Mucosa of descending colon (tissue), 3 donors: ENCODE measurements around the gene TP53I3. TPM values are rescaled to one million over a fixed set of nuclear protein-coding genes. Genes with fewer than 3 reads are reported as not detected.
"Not testable (repeated sequence)": the region's sequence is repeated elsewhere in the genome, so short reads cannot be mapped to it uniquely, and the experiment has no call there.

ENCODE experiments used
- ATAC-seq: fragments of 200-7000 bp; cut with Tn5 transposase; one replicate; pipeline ENCODE4 v1.9.1; 2020; ENCODE audit warnings: mild to moderate bottlenecking, moderate library complexity
- DNase-seq, 3 donors: peaks; one replicate each; pipeline ENCODE4 v3.0.0-alpha.2; 2020
- H3K36me3 ChIP-seq: fragments of 200-600 bp; one replicate; pipeline ENCODE4 v1.8.0; 2021; ENCODE audit warnings: low read depth, mild to moderate bottlenecking
- H3K4me1 ChIP-seq: fragments of 200-600 bp; one replicate; pipeline ENCODE4 v1.8.0; 2021; ENCODE audit warnings: low read depth, mild to moderate bottlenecking
- H3K4me3 ChIP-seq: fragments of 200-600 bp; one replicate; pipeline ENCODE4 v1.8.0; 2021; ENCODE audit warnings: mild to moderate bottlenecking
- H3K9me3 ChIP-seq: fragments of 200-600 bp; one replicate; pipeline ENCODE4 v1.8.0; 2021; ENCODE audit warnings: mild to moderate bottlenecking
- CTCF ChIP-seq: fragments of 200-600 bp; IDR thresholded peaks from one replicate; pipeline ENCODE4 v1.8.0; 2022; ENCODE audit warnings: antibody characterized with exemption, mild to moderate bottlenecking
- intact Hi-C, 2 donors: fragments of 100-400 bp; cut with DNase I in 1 of 2; cut with micrococcal nuclease in 1 of 2; formaldehyde crosslinking; loops; one replicate each; pipeline versions ENCODE4 v1.11.0 to v1.11.1; 2022; cut with DNase I, micrococcal nuclease
- total RNA-seq, 3 donors: library from RNA; stranded (reverse); fragmentation: NEBNext Ultra II Directional in 2 of 3; extraction: Animal tissue kit (Norgen Biotek cat#: 25700) in 2 of 3; gene quantifications; one replicate each; pipeline versions ENCODE4 v1.2.1 to v1.2.4, GENCODE V29; 2021 to 2023
- donor health status: DM: no; HTN: no; CAD: no; lungs with moderate emphysema.
- donor health status: DM: no; HTN: no; CAD: no.
- donor health status: DM: no; HTN: yes; CAD: no.

Gene TP53I3
- total RNA-seq, 3 donors from 2014 or later, result 66.9 to 121 (median 96.7) TPM

GRCh38 chr2:24105816-24106215, 21.2 kb upstream of the TP53I3 start:
- no peak for ATAC-seq
- intact Hi-C loops, result no loop called here
- no peak for TF ChIP-seq CTCF

GRCh38 chr2:24104906-24105305, 20.3 kb upstream of the TP53I3 start:
- Histone ChIP-seq H3K36me3 (no peaks in the 10 kb centered on the region), H3K4me3 (no peak overlapping the region), H3K4me1 (no peaks in the 10 kb centered on the region), H3K9me3 (peaks cover 3% of the 10 kb centered on the region)
- no peak for DNase-seq
- intact Hi-C loops, result no loop called here
- ATAC-seq, result no peak
- no peak for TF ChIP-seq CTCF

More at GRCh38 chr2:24105816-24106215, 21.2 kb upstream of the TP53I3 start:
- H3K4me3 ChIP-seq, result no peak overlapping the region
- H3K9me3 ChIP-seq, result peaks cover 3% of the 10 kb centered on the region
- no peaks in the 10 kb centered on the region for H3K36me3 ChIP-seq
- H3K4me1 ChIP-seq, result no peaks in the 10 kb centered on the region
- no peak for DNase-seq

GRCh38 chr2:24104110-24104650, 19.5 kb upstream of the TP53I3 start:
- Histone ChIP-seq H3K4me1 (no peaks in the 10 kb centered on the region), H3K4me3 (no peak overlapping the region), H3K9me3 (peaks cover 3% of the 10 kb centered on the region), H3K36me3 (no peaks in the 10 kb centered on the region)
- intact Hi-C loops, result no loop called here
- TF ChIP-seq CTCF, result no peak
- ATAC-seq, result no peak
- DNase-seq, result no peak

- ATAC-seq (no peak), DNase-seq (no peak)
- H3K4me3 ChIP-seq, result no peak overlapping the region
- no peaks in the 10 kb centered on the region for H3K4me1 ChIP-seq
- intact Hi-C loops, result no loop called here
- no peak for TF ChIP-seq CTCF
- H3K9me3 ChIP-seq, result peaks cover 3% of the 10 kb centered on the region
- H3K36me3 ChIP-seq, result no peaks in the 10 kb centered on the region
Observed at GRCh38 chr2:24102677-24103076, 18.0 kb upstream of the TP53I3 start.

GRCh38 chr2:24101992-24102391, 17.4 kb upstream of the TP53I3 start:
- DNase-seq (no peak), ATAC-seq (no peak)
- intact Hi-C loops, result no loop called here
- Histone ChIP-seq H3K36me3 (no peaks in the 10 kb centered on the region), H3K9me3 (peaks cover 3% of the 10 kb centered on the region), H3K4me3 (no peak overlapping the region), H3K4me1 (no peaks in the 10 kb centered on the region)
- no peak for TF ChIP-seq CTCF

- H3K4me3 ChIP-seq, H3K9me3 ChIP-seq, H3K4me1 ChIP-seq, ATAC-seq, DNase-seq, intact Hi-C loops, H3K36me3 ChIP-seq: not testable (repeated sequence)
Observed at GRCh38 chr2:24100732-24101131, 16.1 kb upstream of the TP53I3 start.

GRCh38 chr2:24095171-24095677, 10.6 kb upstream of the TP53I3 start:
- H3K36me3 ChIP-seq, H3K4me3 ChIP-seq, ATAC-seq, H3K4me1 ChIP-seq, H3K9me3 ChIP-seq, intact Hi-C loops, DNase-seq: not testable (repeated sequence)

- H3K4me3 ChIP-seq, H3K36me3 ChIP-seq, H3K4me1 ChIP-seq, DNase-seq, ATAC-seq, H3K9me3 ChIP-seq, intact Hi-C loops: not testable (repeated sequence)
Observed at GRCh38 chr2:24093270-24093669, 8.6 kb upstream of the TP53I3 start.
